Lower lobe of right lung (tissue), 2 donors: ENCODE measurements around the gene NR6A1. TPM values are rescaled to one million over a fixed set of nuclear protein-coding genes. Genes with fewer than 3 reads are reported as not detected.

Experiments used
- ATAC-seq, 2 donors: fragments of 200-7000 bp; cut with Tn5 transposase; one replicate each; pipeline ENCODE4 v1.9.1; 2020 to 2022; ENCODE audit warnings: mild to moderate bottlenecking in 2 of 2, moderate library complexity in 2 of 2
- DNase-seq: peaks from one replicate; pipeline ENCODE4 v3.0.0-alpha.2; 2020
- H3K27ac ChIP-seq: fragments of 200-600 bp; one replicate; pipeline ENCODE4 v1.8.0; 2022
- H3K27me3 ChIP-seq: fragments of 200-600 bp; one replicate; pipeline ENCODE4 v1.8.0; 2022; ENCODE audit warnings: low read depth
- H3K36me3 ChIP-seq: fragments of 200-600 bp; one replicate; pipeline ENCODE4 v1.8.0; 2022; ENCODE audit warnings: mild to moderate bottlenecking
- H3K4me1 ChIP-seq: fragments of 200-600 bp; one replicate; pipeline ENCODE4 v1.8.0; 2022
- H3K4me3 ChIP-seq: fragments of 200-600 bp; one replicate; pipeline ENCODE4 v1.8.0; 2022; ENCODE audit warnings: mild to moderate bottlenecking
- H3K9me3 ChIP-seq: fragments of 200-600 bp; one replicate; pipeline ENCODE4 v1.8.0; 2022
- CTCF ChIP-seq: fragments of 200-600 bp; IDR thresholded peaks from one replicate; pipeline ENCODE4 v1.8.0; 2022; ENCODE audit warnings: antibody characterized with exemption, mild to moderate bottlenecking
- intact Hi-C: fragments of 100-400 bp; cut with DNase I; formaldehyde crosslinking; loops from one replicate; pipeline ENCODE4 v1.11.0; 2022
- total RNA-seq: library from RNA; stranded (reverse); fragmentation: NEBNext Ultra II Directional; extraction: Animal tissue kit (Norgen Biotek cat#: 25700); gene quantifications from one replicate; pipeline ENCODE4 v1.2.1, GENCODE V29; 2021
- donor health status: DM: no; HTN: yes; CAD: no; lungs with severe emphysema.

NR6A1 gene
- total RNA-seq, 1 donor from 2014 or later = 4.5 TPM

- Histone ChIP-seq H3K27ac (no peak overlapping the region), H3K4me1 (no peaks in the 10 kb centered on the region), H3K27me3 (no peaks in the 10 kb centered on the region), H3K9me3 (no peaks in the 10 kb centered on the region), H3K4me3 (no peak overlapping the region), H3K36me3 (no peaks in the 10 kb centered on the region)
- no peak for ATAC-seq
- DNase-seq = no peak
- intact Hi-C loops = no loop called here
- TF ChIP-seq CTCF = no peak
These were observed 125.8 kb downstream of the NR6A1 start for GRCh38 chr9:124645274-124645673.

DNA sequence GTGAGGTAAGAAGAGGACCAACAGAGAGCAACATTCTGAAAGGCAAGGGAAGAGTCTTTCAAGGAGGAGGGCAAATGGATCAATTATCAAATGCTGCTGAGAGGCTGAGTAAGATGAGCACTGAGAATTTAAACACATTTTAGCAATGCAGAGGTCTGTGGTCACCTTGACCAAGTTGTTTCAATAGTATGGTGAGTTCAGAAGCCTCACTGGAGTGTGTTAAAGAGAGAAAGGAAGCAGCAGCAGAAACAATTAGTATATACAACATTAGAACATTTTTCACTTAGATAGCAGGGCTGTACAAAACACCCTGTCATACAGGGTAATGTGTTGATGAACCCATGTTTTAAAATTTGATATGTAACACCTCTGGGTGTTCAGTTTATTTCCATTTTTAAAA is 131.5 kb downstream of the NR6A1 start:
- DNase-seq (no peak), ATAC-seq (no peak)
- Histone ChIP-seq H3K36me3 (no peaks in the 10 kb centered on the region), H3K9me3 (no peaks in the 10 kb centered on the region), H3K4me3 (no peak overlapping the region), H3K27me3 (no peaks in the 10 kb centered on the region), H3K27ac (no peak overlapping the region), H3K4me1 (no peaks in the 10 kb centered on the region)
- no peak for TF ChIP-seq CTCF
- intact Hi-C loops = no loop called here

DNA sequence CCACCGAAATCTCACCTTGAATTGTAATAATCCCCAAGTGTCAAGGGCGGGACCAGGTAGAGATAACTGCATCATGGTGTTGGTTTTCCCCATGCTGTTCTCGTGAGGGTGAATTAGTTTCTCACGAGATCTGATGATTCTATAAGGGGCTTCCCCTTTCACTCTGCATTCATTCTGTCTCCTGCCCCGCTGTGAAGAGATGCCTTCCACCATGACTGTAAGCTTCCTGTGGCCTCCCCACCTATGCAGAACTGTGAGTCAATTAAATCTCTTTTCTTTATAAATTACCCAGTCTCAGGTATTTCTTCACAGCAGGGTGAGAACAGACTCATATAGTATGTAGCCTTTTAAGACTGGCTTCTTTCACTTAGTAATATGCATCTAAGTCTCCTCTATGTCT is 135.8 kb downstream of the NR6A1 start:
- TF ChIP-seq CTCF = no peak
- H3K4me3 ChIP-seq = no peak overlapping the region
- ATAC-seq = no peak
- no peaks in the 10 kb centered on the region for H3K36me3 ChIP-seq
- no peaks in the 10 kb centered on the region for H3K9me3 ChIP-seq
- H3K4me1 ChIP-seq = no peaks in the 10 kb centered on the region
- intact Hi-C loops = no loop called here
- no peak for DNase-seq
- no peaks in the 10 kb centered on the region for H3K27me3 ChIP-seq
- H3K27ac ChIP-seq = no peak overlapping the region

- no peaks in the 10 kb centered on the region for H3K4me1 ChIP-seq
- no peaks in the 10 kb centered on the region for H3K36me3 ChIP-seq
- ATAC-seq (no peak), DNase-seq (no peak)
- intact Hi-C loops = no loop called here
- no peak overlapping the region for H3K27ac ChIP-seq
- H3K9me3 ChIP-seq = no peaks in the 10 kb centered on the region
- H3K4me3 ChIP-seq = no peak overlapping the region
- no peaks in the 10 kb centered on the region for H3K27me3 ChIP-seq
- no peak for TF ChIP-seq CTCF
These were observed 139.0 kb downstream of the NR6A1 start for GRCh38 chr9:124632077-124632621.

DNA sequence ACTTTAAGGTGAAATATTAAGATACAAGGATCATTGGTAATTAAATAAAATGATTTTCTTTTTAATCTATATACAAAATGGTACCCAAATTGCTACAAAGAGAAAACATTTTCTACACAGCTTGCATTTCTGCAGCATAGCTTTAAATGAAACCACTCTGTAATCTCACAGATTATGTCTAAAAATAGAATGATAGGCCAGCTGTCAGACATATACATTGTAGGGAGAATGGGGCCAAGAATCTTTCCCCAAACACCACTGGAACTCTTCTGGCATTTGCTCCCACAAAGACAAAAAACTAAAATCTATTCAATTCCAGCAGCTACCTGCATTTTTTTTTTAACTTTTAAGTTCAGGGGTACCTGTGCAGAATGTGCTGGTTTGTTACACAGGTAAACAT is 139.8 kb downstream of the NR6A1 start:
- H3K27ac ChIP-seq = no peak overlapping the region
- no peaks in the 10 kb centered on the region for H3K9me3 ChIP-seq
- no peak overlapping the region for H3K4me3 ChIP-seq
- no peak for TF ChIP-seq CTCF
- ATAC-seq (no peak), DNase-seq (no peak)
- H3K27me3 ChIP-seq = no peaks in the 10 kb centered on the region
- intact Hi-C loops = no loop called here
- no peaks in the 10 kb centered on the region for H3K4me1 ChIP-seq
- no peaks in the 10 kb centered on the region for H3K36me3 ChIP-seq

DNA sequence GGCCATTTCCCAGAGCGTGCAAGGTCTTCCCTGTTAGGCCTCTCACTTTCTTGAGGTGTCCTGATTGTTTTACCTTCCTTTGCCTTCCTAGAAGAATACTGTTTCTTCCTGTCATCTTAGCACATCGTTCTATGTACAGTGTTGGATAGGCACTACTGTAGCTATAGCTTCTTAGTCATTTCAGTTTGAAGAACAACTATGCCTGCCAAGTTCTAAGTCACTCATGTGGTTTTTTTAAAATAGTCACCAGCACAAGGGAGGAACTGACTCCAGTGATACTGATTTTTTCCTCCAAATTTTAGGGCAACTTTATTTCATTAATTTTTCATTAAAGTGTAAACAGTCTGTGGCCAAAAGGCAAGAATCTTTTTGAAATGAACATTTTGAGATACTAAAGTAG is 141.5 kb downstream of the NR6A1 start:
- Histone ChIP-seq H3K9me3 (no peaks in the 10 kb centered on the region), H3K27ac (no peak overlapping the region), H3K36me3 (no peaks in the 10 kb centered on the region), H3K4me1 (no peaks in the 10 kb centered on the region), H3K27me3 (no peaks in the 10 kb centered on the region), H3K4me3 (no peak overlapping the region)
- no peak for DNase-seq
- intact Hi-C loops = no loop called here
- no peak for ATAC-seq
- TF ChIP-seq CTCF = no peak
